HG02678 (cell line): ENCODE results near the gene PROK1.
A peak's percentile ranks its signal among the peaks of the same experiment; 100 is the strongest.
"Not testable (repeated sequence)": the region's sequence is repeated elsewhere in the genome, so short reads cannot be mapped to it uniquely, and the experiment has no call there.

Source experiments
- ATAC-seq: cut with Tn5 transposase; IDR thresholded peaks from one replicate; pipeline ENCODE4 v1.9.1; 2021; ENCODE audit warnings: mild to moderate bottlenecking, moderate library complexity; ENCODE audit not compliant: unreplicated experiment

The PROK1 gene

DNA sequence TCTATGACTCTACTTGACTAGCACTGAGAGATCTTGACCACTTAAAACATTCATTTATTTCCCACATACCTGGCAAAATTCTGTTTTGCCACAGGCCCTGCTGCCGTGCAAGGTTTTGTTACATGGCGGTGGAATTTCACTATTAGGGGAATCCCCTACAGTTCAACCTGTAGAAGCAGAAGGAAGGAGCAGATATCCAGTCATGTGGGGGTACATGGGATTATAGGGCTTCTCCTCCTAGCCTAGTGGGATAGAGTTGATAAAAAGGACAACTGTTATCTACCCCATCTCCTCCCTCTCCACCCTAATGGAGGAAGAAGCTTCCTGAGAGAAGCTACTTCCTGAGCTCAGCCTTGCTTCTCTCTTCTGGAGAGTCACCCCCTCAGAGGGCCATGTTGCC is 17.7 kb upstream of the PROK1 start:
- no peak for ATAC-seq

DNA sequence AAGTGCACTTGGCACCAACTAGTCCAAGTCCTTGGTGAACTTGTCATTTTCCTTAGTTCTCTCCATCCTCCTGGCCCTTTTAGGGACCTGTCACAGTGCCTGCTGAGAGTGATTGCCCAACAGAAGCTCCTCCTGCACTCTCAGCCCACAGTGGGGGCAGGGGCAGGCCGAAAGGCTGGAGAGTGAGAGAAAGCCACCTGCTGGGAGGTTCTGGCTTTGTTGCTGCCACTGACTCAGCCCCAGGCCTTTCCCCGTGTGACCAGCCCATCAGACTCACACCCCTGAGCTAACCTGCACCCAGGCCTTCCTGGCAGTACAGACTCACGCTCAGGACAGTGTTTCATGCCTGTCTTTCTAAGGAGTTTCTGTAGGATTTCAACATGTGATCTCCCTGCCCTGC is 17.1 kb upstream of the PROK1 start:
- ATAC-seq: no peak

DNA sequence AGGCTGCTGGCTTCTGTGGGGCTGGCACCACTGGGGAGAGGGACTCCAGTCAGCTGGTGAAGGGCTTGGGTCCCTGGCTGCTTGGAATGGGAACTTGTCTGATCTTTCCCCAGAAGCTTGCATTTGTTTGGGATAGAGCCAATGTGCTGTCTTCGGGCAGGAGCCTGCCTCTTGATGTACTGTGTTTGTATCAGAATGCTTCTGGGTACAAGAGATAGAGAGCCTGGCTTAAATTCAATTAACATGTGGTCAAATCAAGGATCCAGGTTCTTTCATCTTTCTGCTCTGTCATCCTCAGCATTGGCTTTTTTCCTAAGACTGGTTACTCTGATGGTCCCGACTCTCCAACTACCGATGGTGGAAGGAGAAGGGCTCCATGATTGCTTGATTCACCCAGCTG is 16.0 kb upstream of the PROK1 start:
- ATAC-seq: no peak

DNA sequence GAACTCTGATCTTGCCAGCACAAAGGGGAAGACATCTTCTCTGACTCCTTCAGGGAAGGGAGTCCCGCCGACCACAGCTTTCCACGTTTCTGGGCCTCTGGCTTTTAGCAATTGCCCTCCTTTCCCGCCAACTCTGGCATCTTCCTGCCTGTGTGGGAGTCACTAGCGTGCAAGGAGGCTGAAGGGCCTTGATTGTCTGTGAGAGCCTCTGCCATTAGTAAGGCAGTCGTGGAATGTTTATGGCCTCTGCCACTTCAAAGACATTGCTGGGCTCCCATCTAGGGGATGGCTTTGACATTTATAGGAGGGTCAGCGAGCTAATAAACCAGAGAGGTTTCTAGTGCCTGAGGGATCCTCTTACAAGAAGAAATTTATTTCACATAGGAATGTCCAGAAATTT is 14.3 kb upstream of the PROK1 start:
- no peak for ATAC-seq

DNA sequence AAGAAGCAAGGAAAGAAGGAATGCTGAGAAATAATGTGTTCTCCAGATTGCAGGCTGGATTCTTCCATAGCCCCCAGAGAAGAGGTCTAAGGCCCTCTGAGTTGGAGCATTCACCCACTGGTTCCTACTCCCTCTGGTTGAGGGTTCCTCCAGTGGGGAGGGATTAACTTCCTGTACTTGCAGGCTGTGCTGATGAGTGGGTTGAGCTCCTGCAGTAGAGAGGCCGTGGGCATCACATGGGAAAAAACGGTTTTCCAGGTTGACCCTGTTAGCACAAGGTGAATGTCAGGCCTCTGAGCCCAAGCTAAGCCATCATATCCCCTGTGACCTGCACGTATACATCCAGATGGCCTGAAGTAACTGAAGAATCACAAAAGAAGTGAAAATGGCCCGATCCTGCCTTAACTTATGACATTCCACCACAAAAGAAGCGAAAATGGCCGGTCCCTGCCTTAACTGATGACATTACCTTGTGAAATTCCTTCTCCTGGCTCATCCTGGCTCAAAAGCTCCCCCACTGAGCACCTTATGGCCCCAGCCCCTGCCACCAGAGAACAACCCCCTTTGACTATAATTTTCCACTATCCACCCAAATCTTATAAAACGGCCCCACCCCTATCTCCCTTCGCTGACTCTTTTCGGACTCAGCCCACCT is 13.2 kb upstream of the PROK1 start:
- ATAC-seq: not testable (repeated sequence)

DNA sequence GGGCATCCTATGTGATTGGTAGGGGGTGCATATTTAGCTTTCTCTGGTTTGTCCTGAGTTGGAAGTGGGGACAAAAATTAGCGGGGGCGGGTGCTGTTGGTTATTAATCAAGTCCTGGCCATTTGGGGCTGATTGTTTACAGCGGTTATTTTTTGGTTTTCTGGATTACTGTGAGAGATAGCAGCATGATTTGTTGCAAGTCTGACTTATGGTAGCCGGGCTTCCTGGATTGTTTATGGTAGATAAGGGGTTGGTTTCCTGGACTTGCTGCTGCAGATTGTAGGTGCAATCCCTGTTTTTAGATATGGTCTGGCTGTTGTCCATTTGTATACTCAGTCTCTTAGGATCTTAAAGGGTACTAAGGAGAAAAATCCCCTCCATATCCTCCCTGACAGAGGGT is 12.1 kb upstream of the PROK1 start:
- no peak for ATAC-seq

DNA sequence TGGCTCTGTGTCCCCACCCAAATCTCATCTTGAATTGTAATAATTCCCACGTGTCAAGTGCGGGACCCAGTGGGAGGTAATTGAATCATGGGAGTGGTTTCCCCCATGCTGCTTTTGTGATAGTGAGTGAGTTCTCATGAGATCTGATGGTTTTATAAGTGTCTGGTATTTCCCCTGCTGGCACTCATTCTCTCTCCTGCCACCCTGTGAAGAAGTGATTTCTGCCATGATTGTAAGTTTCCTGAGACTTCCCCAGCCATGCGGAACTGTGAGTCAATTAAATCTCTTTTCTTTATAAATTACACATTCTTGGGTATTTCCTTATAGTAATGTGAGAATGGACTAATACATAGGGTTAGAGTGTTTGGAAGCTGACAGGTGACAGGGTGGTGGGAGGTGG is 11.1 kb upstream of the PROK1 start:
- ATAC-seq: not testable (repeated sequence)

DNA sequence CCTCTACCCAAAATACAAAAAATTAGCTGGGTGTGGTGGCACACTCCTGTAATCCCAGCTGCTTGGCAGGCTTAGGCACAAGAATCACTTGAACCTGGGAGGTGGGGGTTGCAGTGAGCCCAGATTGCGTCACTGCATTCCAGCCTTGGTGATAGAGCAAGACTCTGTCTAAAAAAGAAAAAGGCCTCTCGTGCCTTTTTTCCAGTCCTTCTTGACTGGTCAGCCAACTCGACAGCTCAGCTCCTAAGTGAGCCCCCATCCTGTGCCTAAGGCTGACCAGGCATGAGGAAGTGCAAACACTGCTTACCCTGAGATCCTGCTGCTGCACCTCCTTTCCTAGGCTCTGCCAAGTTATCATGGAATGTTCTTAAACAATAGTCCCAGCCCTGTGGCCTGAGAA is 10.1 kb upstream of the PROK1 start:
- ATAC-seq: no peak

DNA sequence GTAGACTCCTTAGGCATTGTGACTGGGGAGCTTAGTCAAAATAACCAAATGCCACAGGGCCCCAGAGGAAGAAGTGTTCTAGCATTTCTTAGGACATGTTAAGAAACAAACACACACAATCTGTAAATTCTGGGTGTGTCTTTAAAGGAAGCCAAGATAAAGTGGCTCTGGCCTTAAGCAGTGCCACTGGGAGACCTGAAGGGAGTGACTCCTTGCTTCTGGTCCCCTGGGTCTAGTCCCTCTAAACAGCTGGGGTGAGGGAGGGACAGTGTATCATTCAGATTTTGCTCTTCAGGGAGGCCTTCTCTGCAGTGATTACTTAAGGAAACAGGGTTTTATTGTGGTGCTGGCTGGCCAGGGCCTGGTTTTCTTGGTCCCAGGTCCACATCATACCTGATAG is 9.1 kb upstream of the PROK1 start:
- ATAC-seq: no peak

DNA sequence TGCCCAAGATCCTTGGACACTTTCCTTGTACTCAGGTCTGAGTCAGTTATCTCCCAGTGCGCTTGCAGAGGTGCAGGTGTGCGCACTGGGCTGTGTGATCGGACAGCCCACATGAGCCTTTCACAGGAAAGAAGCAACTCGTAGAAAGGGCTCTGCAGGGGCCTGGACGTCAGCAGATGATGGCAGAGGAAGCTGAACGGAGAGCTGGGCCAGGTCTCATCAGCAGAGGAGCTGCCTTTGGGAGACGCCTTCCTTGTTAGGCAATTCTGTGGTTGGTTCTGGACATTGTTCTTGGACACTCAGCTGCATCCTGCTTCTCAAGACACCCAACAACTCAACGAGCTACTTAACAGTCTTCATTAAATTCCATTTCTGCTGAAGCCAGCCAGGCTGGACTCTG is 7.5 kb upstream of the PROK1 start:
- no peak for ATAC-seq

DNA sequence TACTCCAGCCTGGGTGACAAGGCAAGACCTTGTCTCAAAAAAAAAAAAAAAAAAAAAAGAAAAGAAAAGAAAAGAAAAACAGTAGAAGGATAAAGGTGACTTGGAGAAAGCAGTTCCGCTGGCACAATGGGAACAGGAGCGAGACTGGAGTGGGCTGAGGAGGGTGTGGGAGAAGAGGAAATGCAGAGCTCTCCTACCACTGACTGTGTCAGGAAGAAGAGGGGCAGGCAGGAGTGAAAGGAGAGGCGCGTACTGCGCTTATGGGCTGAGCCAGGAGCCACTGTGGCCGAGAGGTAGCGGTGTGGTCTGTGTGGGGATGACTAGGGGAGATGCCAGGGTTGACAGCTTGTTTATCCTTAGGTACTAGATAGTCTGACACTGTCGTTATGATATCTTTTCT is 6.4 kb upstream of the PROK1 start:
- no peak for ATAC-seq

DNA sequence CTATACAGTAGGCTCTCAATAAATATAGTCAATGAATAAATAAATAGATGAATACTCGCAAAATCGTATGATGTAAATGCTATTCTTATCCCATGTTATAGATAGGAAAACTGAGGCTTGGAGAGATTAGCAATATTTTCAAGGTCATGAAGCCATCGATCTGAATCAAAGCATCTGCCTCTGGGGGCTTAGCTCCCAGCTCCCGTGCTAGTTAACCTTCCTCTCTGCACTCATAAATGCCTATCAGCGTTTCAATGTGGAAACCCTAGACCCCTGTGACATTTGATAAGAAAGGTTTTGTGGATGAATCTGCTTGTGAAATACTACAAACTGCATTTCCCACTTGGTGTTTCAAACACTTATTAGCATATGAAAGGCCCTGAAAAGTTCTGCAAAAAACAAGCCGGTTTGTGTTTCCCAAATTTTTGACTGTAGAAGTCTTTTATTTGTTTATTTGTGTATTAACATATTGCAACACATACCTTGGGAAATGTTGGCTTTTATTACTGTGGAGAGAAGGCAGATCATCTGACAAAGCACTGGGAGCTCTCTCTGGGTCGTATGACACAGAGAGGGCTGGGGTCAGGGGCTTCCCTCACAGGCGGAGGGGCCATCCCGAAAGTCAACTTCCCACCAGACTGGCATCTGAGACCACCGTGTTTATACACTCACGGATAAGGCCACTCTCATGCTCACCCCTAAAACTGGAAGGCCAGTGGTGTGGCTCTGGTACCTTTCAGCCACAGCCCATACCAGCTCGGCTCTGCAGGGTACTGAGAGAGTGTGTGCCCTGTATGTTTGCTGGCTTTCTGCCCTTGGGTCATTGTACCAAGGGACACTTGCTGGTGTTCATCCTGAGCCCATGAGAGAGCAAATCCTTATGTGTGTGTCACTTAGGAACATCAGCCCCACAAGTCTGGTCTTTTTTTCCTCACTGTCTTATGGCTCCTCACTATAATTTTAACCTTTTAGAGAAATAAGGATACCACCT is 993 bp upstream of the PROK1 start:
- no peak for ATAC-seq

DNA sequence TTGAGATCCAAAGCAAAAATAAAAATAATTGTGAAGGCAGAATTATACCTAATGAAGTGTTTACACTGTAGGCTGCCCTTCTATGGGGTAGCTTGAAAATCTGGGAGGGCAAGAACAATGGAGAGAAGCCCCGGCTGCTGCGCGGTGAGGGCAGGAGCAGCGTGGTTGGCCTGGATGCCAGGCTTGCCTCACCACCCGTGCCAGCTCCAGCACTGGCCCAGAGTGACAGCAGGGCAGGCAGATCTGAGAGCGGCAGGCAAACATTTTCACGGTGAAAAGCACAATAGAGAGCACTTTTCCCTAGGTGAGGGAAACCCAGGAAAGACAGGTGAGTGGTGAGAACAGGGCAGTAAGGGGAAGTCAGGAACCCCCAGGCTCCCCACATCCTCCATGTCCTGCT is 1.4 kb downstream of the PROK1 start:
- ATAC-seq: no peak

DNA sequence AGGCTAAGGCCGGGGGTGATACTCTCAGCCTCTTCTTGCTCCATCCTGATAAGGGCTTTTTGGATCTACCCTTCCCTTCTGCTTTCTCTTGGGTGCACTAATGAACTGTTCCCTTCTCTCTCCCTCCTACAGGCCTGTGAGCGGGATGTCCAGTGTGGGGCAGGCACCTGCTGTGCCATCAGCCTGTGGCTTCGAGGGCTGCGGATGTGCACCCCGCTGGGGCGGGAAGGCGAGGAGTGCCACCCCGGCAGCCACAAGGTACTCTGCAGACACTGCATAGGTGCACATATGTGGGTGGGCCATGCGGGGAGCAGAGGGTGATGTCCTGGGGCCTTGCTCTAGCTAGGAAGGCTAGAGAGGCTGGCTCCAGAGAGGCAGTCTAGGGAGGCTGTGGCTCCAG is 2.9 kb downstream of the PROK1 start:
- no peak for ATAC-seq

DNA sequence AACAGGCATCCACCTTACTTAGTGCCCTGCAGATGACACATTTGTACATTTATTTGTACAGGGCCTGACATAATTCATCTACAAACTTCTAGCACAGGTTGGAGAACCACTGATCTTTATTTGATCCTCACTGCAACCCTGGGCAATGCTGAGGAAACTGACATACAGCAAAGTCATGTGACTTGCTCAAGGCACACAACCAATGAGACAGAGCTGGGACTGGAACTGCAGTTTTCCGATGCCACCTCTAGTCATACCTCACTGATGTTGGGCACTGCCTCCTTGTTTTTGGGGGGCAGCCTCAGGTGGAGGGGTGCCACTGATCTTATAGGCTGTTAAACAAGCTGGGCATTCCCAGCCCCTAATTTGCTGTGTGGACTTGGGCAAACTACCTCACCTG is 3.4 kb downstream of the PROK1 start:
- no peak for ATAC-seq

DNA sequence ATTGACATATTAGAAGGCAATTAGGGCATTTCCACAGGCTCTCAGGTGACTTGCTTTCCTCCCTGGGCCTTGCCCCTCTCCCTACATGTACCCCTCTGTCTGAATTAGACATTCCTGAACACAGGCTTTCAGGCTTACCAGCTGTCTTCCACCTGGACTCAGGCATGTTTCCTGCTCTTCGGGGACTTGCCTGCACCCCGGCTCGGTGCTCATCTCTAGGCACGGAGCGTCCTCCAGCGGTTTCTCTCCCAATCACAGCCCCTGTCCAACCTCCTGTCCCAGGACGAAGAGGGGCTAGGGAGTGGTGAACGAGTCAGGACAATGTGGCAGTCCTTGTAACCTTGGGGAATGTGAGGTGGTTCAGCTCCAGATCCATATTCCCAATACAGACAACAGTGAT is 4.2 kb downstream of the PROK1 start:
- no peak for ATAC-seq

DNA sequence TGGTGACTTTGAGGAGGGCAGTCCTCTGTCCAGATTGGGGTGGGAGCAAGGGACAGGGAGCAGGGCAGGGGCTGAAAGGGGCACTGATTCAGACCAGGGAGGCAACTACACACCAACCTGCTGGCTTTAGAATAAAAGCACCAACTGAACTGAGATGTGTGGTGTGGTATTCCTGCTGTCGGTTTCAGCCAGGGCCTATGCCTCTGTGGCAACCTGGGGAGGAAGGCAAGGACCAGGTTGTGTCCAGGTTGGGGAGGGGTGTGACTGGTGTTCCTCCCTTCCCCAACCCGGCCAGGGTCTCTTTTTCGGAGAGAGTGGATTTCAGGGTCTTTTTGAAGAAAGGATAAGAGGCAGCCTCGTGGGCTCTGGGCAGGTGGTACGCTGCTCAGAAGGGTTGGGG is 6.3 kb downstream of the PROK1 start:
- no peak for ATAC-seq

DNA sequence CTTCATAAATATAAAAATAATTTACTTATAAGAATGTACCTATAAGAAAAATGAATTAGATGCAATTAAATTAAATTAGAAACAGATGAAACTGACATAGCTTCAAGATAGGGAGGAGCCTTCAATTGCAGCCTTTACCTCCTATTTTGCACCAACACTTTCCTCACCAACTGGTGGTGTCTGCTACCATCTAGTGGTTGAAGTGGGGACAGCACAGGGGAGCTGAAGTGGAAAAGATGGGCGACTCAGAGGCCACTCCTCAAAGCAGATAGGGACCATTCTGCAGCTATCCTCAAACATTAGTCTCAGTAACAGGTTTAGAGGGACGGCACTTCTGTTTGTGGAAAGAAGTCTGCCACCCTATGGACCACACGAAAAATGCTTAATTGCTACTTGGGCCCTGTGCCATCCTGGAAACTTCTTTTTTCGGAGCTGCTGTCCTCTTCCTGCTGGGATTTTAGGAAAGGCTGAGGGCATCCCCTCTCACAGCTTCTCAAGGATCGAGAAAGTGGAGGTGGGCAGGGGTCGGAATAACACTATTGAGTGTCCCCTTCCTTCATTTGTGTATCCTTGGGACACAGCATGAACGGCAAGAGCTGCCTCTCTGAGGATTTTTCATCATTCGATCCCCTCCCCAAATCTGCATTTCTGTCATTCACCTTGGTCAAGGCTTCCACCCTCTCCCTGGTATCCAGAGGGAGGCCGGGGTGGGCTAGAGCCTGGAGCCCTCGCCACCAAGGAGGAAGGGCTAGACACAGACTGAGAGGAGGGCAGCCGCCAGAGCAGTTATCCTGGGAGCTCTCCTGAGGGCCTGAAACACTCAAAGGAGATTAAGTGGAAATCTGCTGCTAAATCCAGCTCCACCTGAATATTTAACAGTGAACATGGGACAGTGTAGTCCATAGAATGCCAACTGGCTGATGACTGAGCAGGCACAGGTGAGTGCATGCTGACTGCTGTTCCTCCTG is 9.6 kb downstream of the PROK1 start:
- peak; percentile 53 for ATAC-seq

DNA sequence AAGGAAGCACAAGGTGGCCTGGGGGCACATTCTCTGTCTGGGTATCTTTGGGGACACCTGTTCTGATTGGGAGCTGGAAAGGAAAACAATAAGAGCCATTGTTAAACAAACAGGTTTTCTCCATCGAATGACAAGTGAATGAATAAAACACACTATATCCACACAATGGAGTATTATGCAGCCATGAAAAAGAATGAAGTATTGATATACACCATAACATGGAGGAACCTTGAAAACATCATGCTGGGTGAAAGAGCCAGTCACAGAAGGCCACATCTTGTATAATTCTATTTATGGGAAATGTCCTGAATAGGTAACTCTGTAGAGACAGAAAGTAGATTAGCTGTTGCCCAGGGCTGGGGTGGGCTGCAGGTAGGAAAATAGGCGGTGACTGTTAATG is 11.1 kb downstream of the PROK1 start:
- no peak for ATAC-seq

DNA sequence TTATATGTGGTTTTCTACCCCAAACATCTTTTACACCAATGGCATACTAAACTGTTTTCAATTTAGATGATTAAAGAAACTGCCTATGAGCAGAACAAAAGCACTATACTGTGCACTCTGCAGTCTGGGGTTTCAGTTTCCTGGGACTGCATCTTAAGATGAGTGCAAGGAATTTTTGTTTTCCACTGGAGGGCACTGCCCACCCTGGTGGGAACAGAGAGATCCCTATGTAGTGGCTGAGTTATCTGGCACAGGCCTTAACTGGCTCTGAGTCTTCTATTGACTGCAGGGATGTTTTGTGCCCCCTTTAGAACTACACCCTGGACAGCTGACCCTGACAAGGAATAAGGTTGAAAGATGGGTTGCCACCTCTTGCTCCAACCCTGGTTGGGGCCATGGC is 12.0 kb downstream of the PROK1 start:
- ATAC-seq: no peak

DNA sequence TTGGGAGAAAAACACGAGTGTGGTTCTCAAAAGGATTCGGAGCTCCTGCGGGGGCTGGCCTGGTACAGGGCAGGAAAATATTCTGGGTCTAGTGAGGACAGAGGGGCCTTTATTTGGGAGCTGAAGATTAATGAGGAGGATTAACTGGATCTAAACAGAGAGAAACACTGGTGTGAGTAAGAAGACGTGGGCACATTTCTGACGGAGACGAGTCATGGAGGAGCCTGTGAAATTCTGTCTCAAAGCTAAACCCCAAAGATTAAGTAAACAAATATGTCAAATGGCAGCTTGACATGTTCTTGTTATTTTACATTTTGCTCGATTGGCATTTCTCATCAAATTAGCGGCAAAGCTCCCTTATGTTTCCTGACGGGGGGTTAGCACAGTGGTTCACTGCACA is 12.8 kb downstream of the PROK1 start:
- no peak for ATAC-seq
